Esophagus mucosa (tissue), 1 donor: ENCODE measurements around the gene KRT7. TPM values are rescaled to one million over a fixed set of nuclear protein-coding genes. Genes with fewer than 3 reads are reported as not detected.

Experiments
- ATAC-seq: fragments of 200-7000 bp; cut with Tn5 transposase; one replicate; pipeline ENCODE4 v1.9.1; 2020
- total RNA-seq: library from RNA; stranded (reverse); gene quantifications from one replicate; pipeline ENCODE4 v1.2.4, GENCODE V29; 2023
- donor health status: DM: yes; HTN: yes; CAD: no.

Gene KRT7
- total RNA-seq, 1 donor from 2014 or later, result 113 TPM

DNA sequence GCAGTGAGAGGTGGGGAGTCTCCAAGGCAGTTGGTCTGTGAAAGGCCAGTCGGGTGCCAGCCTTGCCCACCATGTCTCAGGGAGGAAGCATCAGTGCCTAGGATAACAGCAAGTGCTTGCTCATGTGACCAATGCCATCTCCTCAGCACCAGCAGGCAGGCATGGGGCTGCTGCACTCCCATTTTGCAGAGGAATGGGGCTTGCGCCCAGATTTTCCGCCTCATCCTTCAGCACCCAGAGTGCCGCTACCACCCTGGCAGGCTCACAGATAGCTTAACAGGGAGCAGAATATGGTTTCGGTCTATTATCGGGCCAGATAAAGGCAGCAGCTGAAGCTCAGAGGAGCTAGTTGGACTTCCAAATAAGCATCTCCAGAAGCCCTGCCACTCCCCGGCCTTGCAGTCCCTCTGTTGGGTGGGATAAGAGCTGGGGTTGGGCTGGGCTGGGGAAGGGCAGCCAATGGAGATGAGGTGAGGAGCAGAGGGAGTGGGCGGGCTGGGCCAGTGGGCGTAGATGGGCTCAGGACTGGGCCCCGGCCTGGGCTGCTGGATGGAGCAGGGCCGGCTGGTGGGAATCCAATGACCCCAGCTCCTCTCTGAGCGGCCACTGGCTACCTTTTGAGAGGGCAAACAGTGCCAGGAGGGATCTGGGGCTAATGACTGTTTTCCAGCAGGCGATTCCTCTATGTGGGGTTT, 32.8 kb upstream of the KRT7 start:
- ATAC-seq, result no peak

DNA sequence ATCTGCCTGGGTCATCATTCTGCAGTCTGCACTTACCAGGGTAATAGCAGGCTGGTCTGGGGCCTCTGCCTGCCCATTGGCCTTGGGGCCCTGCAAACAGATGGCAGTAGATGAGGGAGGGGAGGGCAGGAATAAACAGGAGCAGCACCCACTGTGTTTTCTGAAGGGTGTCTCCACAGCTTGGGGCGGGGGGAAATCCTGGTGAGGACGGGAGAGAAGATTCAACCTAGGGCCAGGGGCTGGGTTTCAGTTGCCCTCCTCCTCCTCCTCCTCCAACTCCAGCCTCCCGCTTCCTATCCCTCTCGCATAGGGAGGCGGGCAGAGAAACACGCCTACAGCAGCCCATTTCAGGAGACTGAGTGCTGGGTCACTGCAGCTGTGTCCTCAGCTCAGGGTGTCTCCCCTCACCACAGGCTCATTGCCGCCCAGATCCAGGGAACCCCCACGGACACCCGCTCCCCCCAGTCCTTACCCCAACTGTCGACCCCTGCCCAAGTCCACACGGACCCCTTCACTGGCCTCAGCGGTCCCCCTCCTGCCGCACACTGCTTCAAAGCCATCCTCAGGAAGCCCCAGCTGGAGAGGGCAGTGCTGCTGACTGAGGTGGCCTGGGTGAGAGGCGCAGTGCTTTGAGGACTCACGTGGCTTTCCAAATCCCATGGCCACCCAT, 32.1 kb upstream of the KRT7 start:
- ATAC-seq, result no peak

DNA sequence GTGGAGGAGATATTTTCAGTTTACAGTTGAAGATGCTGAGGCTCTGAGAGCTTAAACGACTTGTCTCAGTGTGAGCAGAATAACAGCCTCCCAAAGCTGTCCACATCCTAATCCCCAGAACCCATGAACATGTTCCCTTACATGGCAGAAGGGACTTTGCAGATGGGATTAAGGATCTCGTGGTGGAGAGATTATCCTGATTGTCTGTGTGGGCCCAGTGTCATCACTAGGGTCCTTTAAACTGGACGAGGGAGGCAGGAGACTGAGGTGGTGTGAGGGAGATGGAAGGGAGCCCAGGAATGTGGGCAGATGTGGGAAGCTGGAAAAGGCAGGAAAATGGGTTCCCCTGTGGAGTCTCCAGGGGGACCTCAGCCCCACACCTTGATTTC, 31.6 kb upstream of the KRT7 start:
- ATAC-seq, result no peak

DNA sequence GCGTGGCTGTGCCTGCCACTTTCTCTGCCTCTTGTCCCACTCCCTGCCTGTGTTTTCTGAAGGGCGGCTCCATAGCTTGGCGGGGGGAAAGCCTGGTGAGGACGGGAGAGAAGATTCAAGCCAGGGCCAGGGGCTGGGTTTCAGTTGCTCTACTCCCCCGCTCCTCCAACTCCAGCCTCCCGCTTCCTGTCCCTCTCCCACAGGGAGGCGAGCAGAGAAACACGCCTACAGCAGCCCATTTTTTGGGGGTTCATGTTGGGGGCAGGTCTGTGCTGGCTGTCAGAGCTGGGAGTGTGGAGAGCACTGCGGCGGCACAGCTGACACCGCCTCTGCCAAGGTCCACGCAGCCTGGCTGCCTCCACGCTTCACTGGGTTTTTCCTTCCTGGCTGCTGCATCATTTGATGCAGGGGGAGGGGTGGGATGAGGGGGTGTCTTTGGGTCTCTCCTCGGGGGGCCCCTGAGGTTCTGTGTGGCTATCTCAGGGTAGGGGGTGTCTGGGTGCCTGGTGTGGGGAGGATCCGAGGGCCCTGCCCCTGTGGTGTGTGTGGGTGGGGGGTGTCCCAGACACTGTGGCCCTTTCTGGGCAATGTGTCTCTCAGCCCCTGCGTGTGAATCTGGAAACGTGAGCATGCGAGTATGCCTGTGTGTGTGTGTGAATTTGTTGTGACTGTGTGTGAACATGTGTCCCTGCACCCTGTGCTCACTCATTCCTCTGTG, 30.5 kb upstream of the KRT7 start:
- ATAC-seq, result peak; percentile 4

DNA sequence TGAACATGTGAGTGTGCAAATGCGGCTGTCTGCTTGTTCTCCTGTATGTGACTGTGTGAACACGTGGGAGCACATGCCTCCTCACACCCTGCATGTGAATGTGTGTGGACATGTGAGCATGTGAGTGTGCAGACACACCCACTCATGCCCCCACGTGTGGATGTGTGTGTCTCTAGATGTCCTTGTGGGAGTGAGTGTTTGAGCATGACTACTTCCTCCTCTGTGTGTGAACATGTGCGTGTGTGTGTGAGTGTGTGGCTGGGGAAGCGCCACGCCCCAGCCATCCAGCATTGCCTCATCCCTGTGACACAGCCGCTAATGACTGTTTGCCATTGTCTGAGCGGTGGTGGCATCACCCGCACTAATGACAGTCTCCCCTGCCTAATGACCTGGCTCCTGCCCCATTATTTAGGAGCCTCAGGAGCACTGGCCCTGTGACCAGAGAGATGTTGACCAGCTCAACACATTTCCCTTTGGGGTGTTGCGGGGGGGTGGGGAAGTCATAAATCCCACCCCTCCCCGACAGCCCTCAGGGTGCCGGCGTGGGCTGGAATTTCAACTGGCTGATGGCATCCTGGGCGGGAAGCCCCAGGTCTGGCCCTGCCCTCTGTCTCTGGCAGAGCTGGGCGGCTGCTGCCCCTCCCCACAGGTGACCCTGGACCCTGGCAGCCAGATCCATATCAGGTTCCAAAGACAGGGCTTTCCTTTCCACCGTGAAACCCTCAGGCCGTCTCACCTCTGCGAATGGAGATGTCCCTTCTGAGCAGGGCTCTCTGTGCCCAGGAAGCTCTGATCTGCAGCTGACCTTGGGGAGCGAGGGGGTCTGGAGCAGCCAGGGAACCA, 29.7 kb upstream of the KRT7 start:
- peak; percentile 85 for ATAC-seq

DNA sequence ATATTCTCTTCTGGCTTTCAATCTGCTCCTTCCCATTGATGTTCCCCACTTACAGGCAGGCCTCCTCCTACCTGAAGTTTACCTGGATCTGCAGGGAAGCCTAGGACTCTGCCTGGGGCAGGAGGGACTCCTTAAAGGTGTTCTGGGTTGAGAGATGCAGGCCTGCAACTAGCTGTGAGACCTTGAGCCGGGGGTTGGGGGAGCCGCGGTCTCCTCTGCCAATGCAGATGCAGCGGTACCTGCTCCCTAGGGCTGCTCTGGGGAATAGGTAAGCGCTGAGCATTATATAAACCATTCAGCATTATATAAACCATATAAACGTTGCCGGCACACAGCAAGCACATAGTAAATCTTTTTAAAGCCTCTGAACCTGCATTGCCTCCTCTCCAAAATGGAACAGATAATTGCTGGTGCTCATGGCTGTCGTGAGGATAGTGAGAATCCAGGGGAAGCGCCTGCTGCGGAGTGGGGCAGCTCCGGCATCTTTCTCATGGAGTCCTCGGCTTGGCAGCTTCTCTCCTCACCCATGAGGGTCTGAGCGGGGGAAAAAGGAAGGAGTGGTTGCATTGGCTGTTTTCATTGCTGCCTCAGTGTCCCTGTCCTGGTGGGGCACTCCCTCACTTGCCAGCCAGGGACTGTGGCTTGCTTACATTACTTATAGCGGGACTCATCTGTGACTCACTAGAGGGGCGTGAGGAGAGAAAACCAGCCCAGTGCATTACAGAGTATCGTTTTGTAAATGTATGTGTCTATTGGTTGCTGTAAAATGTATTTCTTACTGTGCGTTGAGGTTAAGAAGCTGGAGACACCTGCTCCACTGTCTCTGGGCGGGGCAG, 28.7 kb upstream of the KRT7 start:
- ATAC-seq, result no peak

- ATAC-seq, result no peak
Observed at GRCh38 chr12:52204931-52205505, 28.0 kb upstream of the KRT7 start.

DNA sequence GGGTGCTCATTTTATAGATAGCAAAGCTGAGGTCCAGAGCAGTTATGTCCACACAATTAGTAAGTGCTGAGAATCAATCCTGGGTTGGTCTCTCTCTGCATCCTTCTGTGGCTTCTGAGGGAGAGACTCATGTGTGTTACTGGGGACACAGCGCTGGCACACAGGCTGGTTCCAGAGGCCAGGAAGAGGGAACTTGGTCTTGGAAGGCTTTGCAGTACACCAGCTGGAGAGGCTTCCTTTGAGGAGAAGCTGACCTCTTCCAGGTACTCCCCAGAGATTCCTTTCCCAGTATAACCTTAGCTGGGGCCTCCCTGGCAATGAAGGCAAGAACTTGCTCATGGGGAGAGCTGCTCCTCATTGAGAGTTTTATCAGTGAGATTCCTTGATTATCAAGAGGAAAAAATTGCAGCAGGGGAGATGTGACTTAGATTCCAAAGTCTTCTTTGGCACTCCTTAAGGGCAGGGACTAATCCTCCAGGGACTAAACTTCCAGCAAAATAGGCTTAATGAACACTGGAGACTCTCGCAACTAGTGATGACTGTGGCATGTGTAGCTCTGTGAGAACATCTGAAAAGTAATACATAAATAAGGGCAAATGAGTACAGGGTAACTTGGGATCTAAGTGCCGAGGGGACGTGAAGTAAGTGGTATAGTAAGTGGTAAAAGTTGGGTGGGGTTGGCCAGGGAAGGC, 27.3 kb upstream of the KRT7 start:
- ATAC-seq, result no peak

DNA sequence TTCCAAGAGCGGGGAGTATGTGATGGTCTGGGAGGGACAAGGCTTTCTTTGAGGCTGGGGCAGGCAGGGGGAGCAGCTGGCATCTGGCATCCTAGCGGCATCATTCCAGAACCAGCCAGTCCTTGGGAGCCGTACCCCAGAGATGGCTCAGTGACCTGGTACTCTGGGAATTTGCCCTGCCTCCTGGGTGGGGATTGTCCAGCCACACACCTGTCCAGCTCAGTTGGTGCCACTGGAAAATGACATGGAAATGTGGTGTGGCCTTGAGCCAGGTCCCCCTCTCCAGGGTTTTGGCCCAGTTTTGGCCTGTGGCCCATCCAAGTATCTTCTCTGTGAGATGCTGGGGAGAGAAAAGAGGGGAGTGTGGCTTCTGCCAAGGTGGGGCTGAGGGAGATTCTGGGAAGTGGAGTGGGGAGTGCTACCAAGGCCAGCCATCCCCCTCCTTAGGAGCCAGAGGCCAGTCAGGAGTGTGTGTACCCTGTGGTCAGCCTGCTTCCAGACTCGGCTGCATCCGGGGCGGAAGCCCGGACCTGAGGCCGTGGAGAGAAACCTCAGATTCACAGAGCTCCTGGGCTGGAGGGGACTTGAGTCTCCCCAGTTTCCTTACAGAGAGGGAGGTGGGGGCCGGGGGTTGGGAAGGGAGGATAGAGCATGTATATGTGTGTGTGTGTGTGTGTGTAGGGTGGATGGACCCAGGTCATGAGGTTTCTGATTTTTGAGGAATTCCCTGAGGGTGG, 26.6 kb upstream of the KRT7 start:
- ATAC-seq, result no peak

DNA sequence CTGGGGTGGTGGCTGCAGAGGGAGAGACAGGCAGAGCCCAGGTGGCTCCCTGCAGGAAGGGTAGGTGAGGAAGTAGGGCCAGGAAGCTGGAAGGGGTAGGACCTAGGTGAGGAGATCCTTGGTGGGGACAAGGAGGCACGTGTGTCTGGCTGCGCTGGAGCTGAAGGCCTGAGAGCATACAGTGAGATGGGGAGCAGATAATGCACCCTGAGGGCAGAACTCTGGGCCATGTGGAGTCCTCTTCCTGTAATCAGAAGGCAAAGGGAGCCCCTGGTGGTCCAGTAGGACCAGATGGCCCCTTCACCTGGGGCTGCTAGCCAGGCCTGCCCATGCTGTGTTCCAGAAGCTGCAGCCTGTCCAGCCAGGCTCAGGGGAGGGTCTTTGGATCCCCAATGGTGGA, 25.9 kb upstream of the KRT7 start:
- ATAC-seq, result no peak

DNA sequence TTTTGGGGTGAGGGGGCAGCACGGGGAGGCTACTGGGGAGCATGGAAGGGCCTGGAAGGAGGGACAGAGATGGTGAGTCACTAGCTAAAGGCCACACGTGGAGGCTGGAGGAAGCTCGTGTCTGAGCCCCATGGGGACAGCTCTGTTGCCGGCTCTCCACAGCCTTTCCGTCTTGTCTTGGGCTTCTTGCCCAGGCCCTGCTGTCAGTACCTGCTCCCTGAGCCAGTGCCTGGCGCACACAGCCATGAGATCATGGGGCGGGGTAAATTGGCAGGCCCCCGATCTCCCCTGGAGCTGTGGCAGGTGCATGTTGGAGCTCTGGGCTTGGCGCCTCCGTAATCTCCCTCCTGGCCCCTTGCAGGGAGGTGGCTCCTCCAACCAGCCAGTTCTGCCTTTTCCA, 25.1 kb upstream of the KRT7 start:
- peak; percentile 71 for ATAC-seq

DNA sequence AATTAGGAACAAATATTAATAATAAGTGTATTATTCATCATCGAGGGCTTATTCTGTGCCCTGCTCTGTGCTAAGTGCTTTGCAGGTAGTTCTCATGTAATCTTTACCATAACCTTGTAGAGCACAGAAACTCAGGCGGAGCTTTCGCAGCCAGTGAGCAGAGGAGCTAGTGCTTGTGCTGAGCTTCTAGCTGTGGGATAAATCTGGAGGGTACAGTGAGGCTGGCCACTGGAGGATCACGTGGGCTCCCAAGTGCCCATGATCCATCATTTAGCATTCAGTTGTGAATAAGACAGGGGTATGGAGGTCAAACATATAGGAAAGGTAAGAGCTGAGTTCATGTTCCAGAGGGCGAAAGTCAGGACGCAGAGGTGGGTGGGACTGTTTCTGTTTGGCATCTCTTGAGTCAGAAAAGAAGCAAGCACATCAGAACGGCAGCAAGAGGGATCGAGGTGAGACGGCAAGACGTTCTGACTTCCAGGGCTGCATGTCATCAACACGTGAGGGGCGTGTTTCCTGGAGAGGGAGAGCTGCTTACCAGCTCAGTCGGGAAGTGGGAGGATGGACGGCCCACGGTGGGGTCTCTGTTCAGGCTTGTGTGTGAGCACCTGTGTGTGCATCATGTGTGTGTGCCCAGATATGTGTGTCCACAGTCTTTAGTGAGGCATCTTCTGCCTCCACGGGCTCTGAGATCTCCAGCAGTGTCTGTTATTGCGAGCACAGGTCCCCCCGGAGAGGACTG, 24.4 kb upstream of the KRT7 start:
- ATAC-seq, result peak; percentile 21

DNA sequence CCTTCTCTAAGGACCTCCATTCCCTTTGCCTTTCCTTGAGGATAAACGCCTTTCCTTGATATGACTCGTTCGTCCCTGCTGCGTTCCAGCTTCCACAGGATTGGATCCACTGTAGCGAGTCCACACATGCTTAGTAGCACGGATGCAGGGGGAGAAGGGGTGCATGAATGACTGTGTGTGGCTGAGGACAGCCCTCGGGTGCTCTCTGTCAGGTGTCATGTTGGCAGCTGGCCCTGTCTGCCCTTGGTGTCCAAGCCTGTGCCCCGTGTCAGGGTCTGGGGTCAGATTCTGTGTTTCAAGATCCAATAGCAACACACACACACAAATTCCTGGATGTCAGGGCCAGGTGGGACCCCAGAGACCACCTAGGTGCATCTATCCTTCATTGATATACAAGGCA, 23.7 kb upstream of the KRT7 start:
- peak; percentile 30 for ATAC-seq

DNA sequence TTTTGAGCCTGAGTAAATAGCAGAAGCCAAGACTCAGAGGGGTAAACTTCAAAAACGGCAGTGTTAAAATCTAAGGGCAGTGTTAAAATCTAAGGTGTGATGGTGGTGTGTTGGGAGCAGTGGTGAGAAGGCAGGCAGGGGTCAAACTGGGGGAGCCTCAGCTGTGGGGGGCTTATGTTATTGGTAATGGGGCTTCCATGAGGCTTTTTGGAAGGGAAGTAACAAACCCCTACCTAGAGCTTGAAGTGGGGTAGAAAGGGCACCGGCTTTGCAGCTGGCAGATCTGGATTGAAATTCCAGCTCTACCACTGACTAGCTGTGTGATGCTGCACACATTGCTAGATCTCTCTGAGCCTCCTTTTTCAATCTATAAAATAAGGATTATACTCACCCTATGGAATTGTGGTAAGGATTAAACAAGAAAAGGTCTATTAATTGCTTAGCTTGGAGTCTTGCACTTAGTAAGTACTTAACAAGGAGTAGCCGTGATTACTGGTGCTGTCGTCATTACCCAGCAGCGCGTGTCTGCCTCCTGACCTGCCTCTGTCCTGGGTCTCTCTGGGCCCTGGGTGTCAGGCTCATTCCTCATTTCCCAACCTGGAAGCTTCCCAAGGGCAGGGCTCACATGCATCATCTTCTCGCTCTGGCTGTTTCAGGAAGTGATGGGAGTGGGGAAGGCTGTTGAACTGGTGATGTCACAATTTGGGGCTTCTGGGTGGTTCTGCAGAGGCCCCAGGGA, 22.7 kb upstream of the KRT7 start:
- peak; percentile 73 for ATAC-seq

- no peak for ATAC-seq
Observed at GRCh38 chr12:52210925-52211650, 22.0 kb upstream of the KRT7 start.

DNA sequence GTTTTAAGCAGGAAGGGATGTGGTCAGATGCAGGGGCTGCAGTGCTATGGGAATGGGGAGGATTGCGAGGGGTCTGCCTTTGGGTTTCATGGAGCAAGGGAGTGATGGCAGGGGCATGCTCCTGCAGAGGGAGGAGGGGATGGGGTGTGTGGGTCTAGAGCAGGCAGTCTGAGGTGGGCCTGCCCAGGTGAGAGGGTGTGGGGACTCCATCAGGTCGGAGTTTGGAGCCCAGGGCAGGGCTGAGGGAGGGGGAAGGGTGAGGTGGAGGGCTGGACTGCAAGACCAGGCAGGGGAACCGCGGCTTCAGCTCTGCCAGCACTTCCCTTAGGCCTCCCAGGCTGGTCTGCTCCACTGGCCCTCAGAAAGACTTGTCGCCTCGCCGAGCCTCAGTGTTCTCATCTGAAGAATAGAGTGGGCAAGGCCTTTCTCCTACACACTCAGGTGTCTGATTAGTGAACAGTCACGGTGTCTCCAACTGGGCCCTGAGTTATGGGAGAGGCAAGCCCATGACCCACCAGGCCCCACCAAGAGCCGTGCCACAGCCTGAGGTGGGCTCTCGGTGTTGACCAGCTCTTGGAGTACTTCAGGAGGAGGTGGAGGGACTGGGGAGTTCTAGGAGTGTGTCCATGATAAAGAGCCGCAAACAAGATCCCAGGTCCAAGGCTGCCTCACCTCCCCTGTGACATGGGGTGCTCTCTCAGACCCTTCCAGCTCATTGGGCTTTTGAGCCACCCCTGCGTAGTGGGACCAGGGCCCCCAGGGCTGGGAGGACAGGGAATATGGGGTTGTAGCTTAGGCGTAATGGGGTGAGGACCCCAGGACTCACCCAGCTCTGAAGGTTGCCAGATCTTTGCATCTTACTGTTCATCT, 21.1 kb upstream of the KRT7 start:
- ATAC-seq, result no peak
